OCI-LY7 (cell line): ENCODE data around the gene HOTAIR. TPM values are rescaled to one million over a fixed set of nuclear protein-coding genes. Genes with fewer than 3 reads are reported as not detected.

ENCODE experiments used
- BruUV-seq: library from RNA; stranded (reverse); fragments of 400-500 nt; replicated peaks from 2 replicates; lab custom pipeline; 2021; lab: Mats Ljungman, UMichigan
- CTCF ChIA-PET: fragments of 300-600 bp; sonication (Branson Sonifier 250); formaldehyde crosslinking; loops from one replicate; lab custom pipeline; 2022; ENCODE audit warnings: antibody characterized with exemption; ENCODE audit not compliant: unreplicated experiment; lab: Charles Lee
- POLR2A ChIA-PET: fragments of 300-600 bp; sonication (Branson Sonifier 250); formaldehyde crosslinking; loops from one replicate; lab custom pipeline; 2022; ENCODE audit warnings: antibody characterized with exemption; lab: Charles Lee
- DNase-seq: peaks from one replicate; pipeline ENCODE4 v3.0.0-alpha.2; 2015; ENCODE audit warnings: low spot score
- H2AFZ ChIP-seq: fragments of 200-600 bp; sonication (generic), shearing (Covaris generic); 2 replicates; pipeline ENCODE4 v1.6.1; 2014; ENCODE audit warnings: mild to moderate bottlenecking, antibody characterized with exemption, low read length, moderate library complexity
- H3K27ac ChIP-seq: fragments of 200-600 bp; sonication (generic); 2 replicates; pipeline ENCODE4 v1.5.1; 2014; ENCODE audit warnings: mixed run types, low read depth, mild to moderate bottlenecking, moderate library complexity, low read length, inconsistent platforms; ENCODE audit not compliant: poor library complexity, severe bottlenecking
- H3K36me3 ChIP-seq: fragments of 200-600 bp; sonication (generic); 2 replicates; pipeline ENCODE4 v1.6.1; 2014; ENCODE audit warnings: mild to moderate bottlenecking, antibody characterized with exemption, low read length, moderate library complexity, mixed read lengths; ENCODE audit not compliant: insufficient read depth
- H3K4me1 ChIP-seq: fragments of 200-600 bp; sonication (generic); 2 replicates; pipeline ENCODE4 v1.5.1; 2014; ENCODE audit warnings: mild to moderate bottlenecking, low read length; ENCODE audit not compliant: insufficient read depth, poor library complexity, severe bottlenecking
- H3K4me2 ChIP-seq: fragments of 200-600 bp; sonication (generic); 2 replicates; pipeline ENCODE4 v1.6.1; 2014; ENCODE audit warnings: mild to moderate bottlenecking, low read length
- H3K4me3 ChIP-seq: fragments of 200-600 bp; sonication (generic); 2 replicates; pipeline ENCODE4 v1.5.1; 2014; ENCODE audit warnings: mild to moderate bottlenecking, low read depth, low read length; ENCODE audit not compliant: poor library complexity, severe bottlenecking
- H3K79me2 ChIP-seq: fragments of 200-600 bp; sonication (generic); 2 replicates; pipeline ENCODE4 v1.6.1; 2016; ENCODE audit warnings: low read depth, mild to moderate bottlenecking, low read length, moderate library complexity, mixed read lengths; ENCODE audit not compliant: insufficient read depth
- H3K9me2 ChIP-seq: fragments of 200-600 bp; sonication (generic); 2 replicates; pipeline ENCODE4 v1.6.1; 2016; ENCODE audit warnings: mild to moderate bottlenecking, low read length, mixed read lengths; ENCODE audit not compliant: insufficient read depth
- H3K9me3 ChIP-seq: fragments of 200-600 bp; sonication (generic); 2 replicates; pipeline ENCODE4 v1.6.1; 2014; ENCODE audit warnings: mild to moderate bottlenecking, mixed run types, low read length, mixed read lengths
- H4K20me1 ChIP-seq: fragments of 200-600 bp; sonication (generic); 2 replicates; pipeline ENCODE4 v1.6.1; 2014; ENCODE audit warnings: mild to moderate bottlenecking, antibody characterized with exemption, low read length, moderate library complexity, mixed read lengths; ENCODE audit not compliant: insufficient read depth
- EZH2phosphoT487 ChIP-seq: fragments of 200-600 bp; sonication (generic); IDR thresholded peaks from 2 replicates; pipeline ENCODE4 v1.6.1; 2018; ENCODE audit warnings: low read depth, borderline replicate concordance, mild to moderate bottlenecking, mixed run types, antibody characterized with exemption, low read length, moderate library complexity, mixed read lengths
- intact Hi-C: fragments of 100-400 bp; cut with micrococcal nuclease; formaldehyde crosslinking; loops from one replicate; pipeline ENCODE4 v1.10.0; 2022; ENCODE audit not compliant: unreplicated experiment
- microRNA-seq: library from miRNA; unstranded; fragments of <30 nt; microRNA quantifications from one replicate; pipeline ENCODE4 v1.2.0, GENCODE V29; 2022; ENCODE audit warnings: borderline replicate concordance
- small RNA-seq: library from RNA; depleted of rRNA; stranded (forward); fragments of <200 nt; gene quantifications from one replicate; pipeline ENCODE3, GENCODE V24; 2014
- total RNA-seq, 2 experiments: library from RNA; depleted of rRNA in 1 of 2; stranded (reverse); fragments of >200 nt in 1 of 2; shearing (Covaris generic) in 1 of 2; gene quantifications; 2 replicates each; pipeline ENCODE4 v1.2.3, GENCODE V29; 2014 to 2022
- TF ChIP-seq, protein P1 (sequence below): fragments of 200-600 bp; sonication (generic); conservative IDR thresholded peaks from 2 replicates; pipeline ENCODE4 v1.5.1; 2014; ENCODE audit warnings: mild to moderate bottlenecking, antibody characterized with exemption, low read length, moderate library complexity, mixed read lengths

Gene HOTAIR
- total RNA-seq, 2 experiments from 2014 or later, result 0.88 to 5.3 TPM

DNA sequence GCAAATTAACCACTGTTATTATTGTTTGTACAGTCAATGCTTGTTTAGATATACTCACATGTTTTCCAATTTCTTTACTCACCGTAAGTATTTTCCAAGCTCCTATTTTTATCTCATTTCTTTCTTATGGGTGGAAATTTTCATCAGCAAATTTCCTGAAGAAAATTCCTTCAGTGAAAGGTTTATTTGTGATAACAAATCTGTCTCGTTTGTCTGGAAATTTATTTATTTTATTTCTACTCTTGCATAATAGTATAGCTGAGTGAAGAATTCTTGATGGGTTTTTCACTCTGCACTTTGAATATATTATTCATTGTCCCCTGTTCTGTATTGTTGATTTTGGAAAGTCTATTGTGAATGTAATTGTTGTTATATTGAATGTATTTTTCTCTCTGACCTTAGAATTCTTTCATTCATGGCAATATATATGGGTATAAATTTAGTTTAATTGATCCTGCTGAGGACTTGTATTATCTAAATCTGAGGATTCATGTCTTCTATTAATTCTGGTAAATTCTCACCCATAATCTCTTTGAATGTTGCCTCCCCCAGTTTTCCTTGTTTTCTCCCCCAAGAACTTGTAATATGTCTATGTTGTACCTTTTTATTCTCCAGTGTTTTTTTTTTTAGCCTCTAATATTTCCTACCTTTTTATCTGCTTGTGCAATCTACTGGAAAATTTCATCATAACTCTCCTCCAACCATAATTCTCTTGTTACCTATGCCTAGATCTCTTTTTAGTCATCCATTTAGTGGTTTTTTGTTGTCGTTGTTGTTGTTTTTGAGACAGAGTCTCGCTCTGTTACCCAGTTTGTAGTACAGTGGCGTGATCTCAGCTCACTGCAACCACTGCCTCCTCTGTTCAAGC lies 57.7 kb downstream of the HOTAIR start:
- Histone ChIP-seq H3K79me2 (no peaks in the 10 kb centered on the region), H4K20me1 (no peaks in the 10 kb centered on the region), H3K9me2 (no peaks in the 10 kb centered on the region), H3K4me2 (no peak overlapping the region), H3K4me3 (no peak overlapping the region), H3K4me1 (no peaks in the 10 kb centered on the region), H3K27ac (no peak overlapping the region), H3K36me3 (no peaks in the 10 kb centered on the region), H2AFZ (no peak overlapping the region), H3K9me3 (no peaks in the 10 kb centered on the region)
- CTCF ChIA-PET, result no interaction called here
- TF ChIP-seq EZH2phosphoT487, result no peak
- TF ChIP-seq, protein P1, sequence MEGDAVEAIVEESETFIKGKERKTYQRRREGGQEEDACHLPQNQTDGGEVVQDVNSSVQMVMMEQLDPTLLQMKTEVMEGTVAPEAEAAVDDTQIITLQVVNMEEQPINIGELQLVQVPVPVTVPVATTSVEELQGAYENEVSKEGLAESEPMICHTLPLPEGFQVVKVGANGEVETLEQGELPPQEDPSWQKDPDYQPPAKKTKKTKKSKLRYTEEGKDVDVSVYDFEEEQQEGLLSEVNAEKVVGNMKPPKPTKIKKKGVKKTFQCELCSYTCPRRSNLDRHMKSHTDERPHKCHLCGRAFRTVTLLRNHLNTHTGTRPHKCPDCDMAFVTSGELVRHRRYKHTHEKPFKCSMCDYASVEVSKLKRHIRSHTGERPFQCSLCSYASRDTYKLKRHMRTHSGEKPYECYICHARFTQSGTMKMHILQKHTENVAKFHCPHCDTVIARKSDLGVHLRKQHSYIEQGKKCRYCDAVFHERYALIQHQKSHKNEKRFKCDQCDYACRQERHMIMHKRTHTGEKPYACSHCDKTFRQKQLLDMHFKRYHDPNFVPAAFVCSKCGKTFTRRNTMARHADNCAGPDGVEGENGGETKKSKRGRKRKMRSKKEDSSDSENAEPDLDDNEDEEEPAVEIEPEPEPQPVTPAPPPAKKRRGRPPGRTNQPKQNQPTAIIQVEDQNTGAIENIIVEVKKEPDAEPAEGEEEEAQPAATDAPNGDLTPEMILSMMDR, result no peak
- intact Hi-C loops, result no loop called here
- DNase-seq, result no peak
- POLR2A ChIA-PET, result interaction anchor here (0.7 kb wide), 1 partner anchor 28 kb away, joined by 4 read pairs; no protein-coding TSS in a partner anchor
- no TSS peak for BruUV-seq

Small RNA genes lying within 50 kb of the gene (microRNA-seq; reads per million reads assigned to microRNA genes)
- gene MIR196A2, result 6.1 reads per million

Small RNA genes lying within 50 kb of the gene (small RNA-seq; reads per million reads assigned to genes)
- not detected for gene AC012531.3
- not detected for gene AC012531.4
- not detected for gene MIR196A2
- not detected for gene RF01905
- gene RF01906, result not detected

Other genes starting within 250 kb of the HOTAIR start
- gene CALCOCO1, start 247.5 kb downstream of the HOTAIR start, total RNA-seq (2014; rRNA removed; shearing (Covaris generic)), result 12.8 and 18.9 TPM in 2 replicates
- 25.1 and 30.9 TPM in 2 replicates for gene CALCOCO1, start 247.5 kb downstream of the HOTAIR start, total RNA-seq (2022)
- 0.67 and 0.76 TPM in 2 replicates for gene CISTR, start 223.0 kb downstream of the HOTAIR start, total RNA-seq (2014; rRNA removed; shearing (Covaris generic))
- 1.3 and 3.2 TPM in 2 replicates for gene CISTR, start 223.0 kb downstream of the HOTAIR start, total RNA-seq (2022)
- gene HOXC13, start 36.1 kb downstream of the HOTAIR start, total RNA-seq (2014; rRNA removed; shearing (Covaris generic)), result 0.06 and 0.10 TPM in 2 replicates
- not detected in 2 replicates for gene HOXC13, start 36.1 kb downstream of the HOTAIR start, total RNA-seq (2022)
- gene HOXC12, start 20.1 kb downstream of the HOTAIR start, total RNA-seq (2014; rRNA removed; shearing (Covaris generic)), result not detected in 2 replicates
- gene HOXC12, start 20.1 kb downstream of the HOTAIR start, total RNA-seq (2022), result not detected in 2 replicates
- gene HOXC11, start 1.8 kb downstream of the HOTAIR start, total RNA-seq (2014; rRNA removed; shearing (Covaris generic)), result 1.4 and 2.3 TPM in 2 replicates
- gene HOXC11, start 1.8 kb downstream of the HOTAIR start, total RNA-seq (2022), result 2.7 and 3.8 TPM in 2 replicates
- gene HOXC10, start 10.2 kb upstream of the HOTAIR start, total RNA-seq (2014; rRNA removed; shearing (Covaris generic)), result 0.28 TPM in 1 of 2 replicates, not detected in the other
- 0.25 TPM in 1 of 2 replicates, not detected in the other for gene HOXC10, start 10.2 kb upstream of the HOTAIR start, total RNA-seq (2022)
- gene HOXC9, start 25.2 kb upstream of the HOTAIR start, total RNA-seq (2014; rRNA removed; shearing (Covaris generic)), result not detected in 2 replicates
- 0.42 and 0.57 TPM in 2 replicates for gene HOXC9, start 25.2 kb upstream of the HOTAIR start, total RNA-seq (2022)
- gene HOXC8, start 34.0 kb upstream of the HOTAIR start, total RNA-seq (2014; rRNA removed; shearing (Covaris generic)), result not detected in 2 replicates
- gene HOXC8, start 34.0 kb upstream of the HOTAIR start, total RNA-seq (2022), result not detected in 2 replicates
- gene HOXC6, start 53.5 kb upstream of the HOTAIR start, total RNA-seq (2014; rRNA removed; shearing (Covaris generic)), result 0.92 and 1.6 TPM in 2 replicates
- 2.7 and 3.7 TPM in 2 replicates for gene HOXC6, start 53.5 kb upstream of the HOTAIR start, total RNA-seq (2022)
- gene HOXC5, start 58.1 kb upstream of the HOTAIR start, total RNA-seq (2014; rRNA removed; shearing (Covaris generic)), result not detected in 2 replicates
- not detected in 2 replicates for gene HOXC5, start 58.1 kb upstream of the HOTAIR start, total RNA-seq (2022)
- gene HOXC4, start 78.9 kb upstream of the HOTAIR start, total RNA-seq (2014; rRNA removed; shearing (Covaris generic)), result 6.2 and 7.1 TPM in 2 replicates
- gene HOXC4, start 78.9 kb upstream of the HOTAIR start, total RNA-seq (2022), result 20.0 and 20.1 TPM in 2 replicates
- 28.2 and 42.5 TPM in 2 replicates for gene SMUG1, start 214.0 kb upstream of the HOTAIR start, total RNA-seq (2014; rRNA removed; shearing (Covaris generic))
- 36.0 and 37.9 TPM in 2 replicates for gene SMUG1, start 214.0 kb upstream of the HOTAIR start, total RNA-seq (2022)